Measurements from ENCODE around the gene RARG.

DNA sequence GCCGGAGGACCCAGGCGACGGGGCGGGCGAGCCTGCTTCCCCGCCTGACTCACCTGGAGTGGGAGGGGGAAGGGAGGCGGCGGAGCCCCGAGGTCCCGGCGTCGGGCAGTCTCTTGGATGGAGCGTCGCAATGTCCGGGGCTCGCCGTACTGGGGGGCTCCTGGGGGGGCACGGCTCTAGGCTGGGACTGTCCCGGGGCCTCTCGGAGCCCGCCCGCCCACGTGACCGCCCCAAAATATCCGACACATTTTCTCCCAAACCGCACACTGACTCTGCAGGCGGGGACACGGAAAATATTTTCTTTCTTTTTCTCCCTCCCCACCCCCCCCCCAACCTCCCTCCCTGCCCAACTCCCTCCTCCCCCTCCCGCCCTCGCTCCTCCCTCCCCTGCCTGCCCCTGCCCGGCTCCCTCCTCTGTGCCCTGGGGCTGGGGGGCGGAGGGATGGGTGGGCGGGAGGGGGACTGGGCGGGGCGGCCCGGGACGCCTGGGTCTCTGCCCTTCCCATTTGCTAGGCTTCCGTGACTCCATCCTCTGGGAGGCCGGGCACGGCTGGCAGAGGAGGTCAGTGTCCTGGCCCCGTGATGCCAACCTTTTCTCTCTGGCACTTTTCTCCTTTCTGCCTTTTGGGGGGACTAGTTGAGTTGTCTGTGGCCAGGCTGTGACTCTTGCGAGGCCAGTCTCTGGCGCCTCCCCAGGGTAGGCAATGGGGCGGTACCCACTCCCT is at the start of gene RARG:
- TF ChIP-seq, protein P1, sequence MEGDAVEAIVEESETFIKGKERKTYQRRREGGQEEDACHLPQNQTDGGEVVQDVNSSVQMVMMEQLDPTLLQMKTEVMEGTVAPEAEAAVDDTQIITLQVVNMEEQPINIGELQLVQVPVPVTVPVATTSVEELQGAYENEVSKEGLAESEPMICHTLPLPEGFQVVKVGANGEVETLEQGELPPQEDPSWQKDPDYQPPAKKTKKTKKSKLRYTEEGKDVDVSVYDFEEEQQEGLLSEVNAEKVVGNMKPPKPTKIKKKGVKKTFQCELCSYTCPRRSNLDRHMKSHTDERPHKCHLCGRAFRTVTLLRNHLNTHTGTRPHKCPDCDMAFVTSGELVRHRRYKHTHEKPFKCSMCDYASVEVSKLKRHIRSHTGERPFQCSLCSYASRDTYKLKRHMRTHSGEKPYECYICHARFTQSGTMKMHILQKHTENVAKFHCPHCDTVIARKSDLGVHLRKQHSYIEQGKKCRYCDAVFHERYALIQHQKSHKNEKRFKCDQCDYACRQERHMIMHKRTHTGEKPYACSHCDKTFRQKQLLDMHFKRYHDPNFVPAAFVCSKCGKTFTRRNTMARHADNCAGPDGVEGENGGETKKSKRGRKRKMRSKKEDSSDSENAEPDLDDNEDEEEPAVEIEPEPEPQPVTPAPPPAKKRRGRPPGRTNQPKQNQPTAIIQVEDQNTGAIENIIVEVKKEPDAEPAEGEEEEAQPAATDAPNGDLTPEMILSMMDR (IDR thresholded peaks at IDR 0.05), result peak in 1 of 7 experiments; percentile 2
- TF ChIP-seq POLR2A (IDR thresholded peaks at IDR 0.05), result peak in 2 of 3 donors; percentile 25 to 52
